Smooth muscle cell (in vitro differentiated cells): ENCODE data around the gene GPR37L1. TPM values are rescaled to one million over a fixed set of nuclear protein-coding genes. Genes with fewer than 3 reads are reported as not detected.
A peak's percentile ranks its signal among the peaks of the same experiment; 100 is the strongest.

ENCODE experiments used
- DNase-seq: peaks from one replicate; lab custom pipeline; 2025; ENCODE audit not compliant: unreplicated experiment; lab: John Stamatoyannopoulos, UW
- H2AFZ ChIP-seq: fragments of 200-600 bp; sonication (generic); 2 replicates; pipeline ENCODE4 v1.6.0; 2016; ENCODE audit warnings: antibody characterized with exemption, low read depth, mild to moderate bottlenecking
- H3F3A ChIP-seq: fragments of 200-600 bp; sonication (generic); 2 replicates; pipeline ENCODE4 v1.6.0; 2017; ENCODE audit warnings: antibody characterized with exemption, low read depth
- H3K27ac ChIP-seq: fragments of 200-600 bp; sonication (generic); 2 replicates; pipeline ENCODE4 v1.5.1; 2016; ENCODE audit warnings: low read depth, mild to moderate bottlenecking
- H3K27me3 ChIP-seq: fragments of 200-600 bp; sonication (generic); 2 replicates; pipeline ENCODE4 v1.6.1; 2016; ENCODE audit warnings: low read depth, mild to moderate bottlenecking
- H3K36me3 ChIP-seq: fragments of 200-600 bp; sonication (generic); 2 replicates; pipeline ENCODE4 v1.5.1; 2016; ENCODE audit warnings: low read depth
- H3K4me1 ChIP-seq: fragments of 200-600 bp; sonication (generic); 2 replicates; pipeline ENCODE4 v1.5.1; 2016; ENCODE audit warnings: low read depth
- H3K4me2 ChIP-seq: fragments of 200-600 bp; sonication (generic); 2 replicates; pipeline ENCODE4 v1.6.0; 2016; ENCODE audit warnings: mild to moderate bottlenecking
- H3K4me3 ChIP-seq: fragments of 200-600 bp; sonication (generic); 2 replicates; pipeline ENCODE4 v1.5.1; 2016; ENCODE audit warnings: mild to moderate bottlenecking
- H3K79me2 ChIP-seq: fragments of 200-600 bp; sonication (generic); 2 replicates; pipeline ENCODE4 v1.6.0; 2016; ENCODE audit warnings: low read depth, mild to moderate bottlenecking
- H3K9ac ChIP-seq: fragments of 200-600 bp; sonication (generic); 2 replicates; pipeline ENCODE4 v1.6.0; 2016; ENCODE audit warnings: low read depth
- H3K9me3 ChIP-seq: fragments of 200-600 bp; sonication (generic); replicated peaks from 2 replicates; pipeline ENCODE4 v1.5.1; 2016; ENCODE audit warnings: low read depth
- H4K20me1 ChIP-seq: fragments of 200-600 bp; sonication (generic); 2 replicates; pipeline ENCODE4 v1.6.0; 2016; ENCODE audit warnings: low read depth
- CTCF ChIP-seq: fragments of 200-600 bp; sonication (generic); IDR thresholded peaks from 2 replicates; pipeline ENCODE4 v1.5.1; 2017; ENCODE audit warnings: borderline replicate concordance, mild to moderate bottlenecking, antibody characterized with exemption; ENCODE audit not compliant: insufficient read depth, poor library complexity, severe bottlenecking
- WGBS: methylation state at CpG from one replicate; pipeline ENCODE4 v1.1.7; 2016; ENCODE audit warnings: low lambda C conversion rate; 5-methylcytosine and 5-hydroxymethylcytosine counted together
- polyA plus RNA-seq: library from polyadenylated mRNA; unstranded; fragments of >200 nt; fragmentation: Nextera tagmentation; extraction: Ambion mirVana; gene quantifications from 2 replicates; pipeline ENCODE4 v1.2.1, GENCODE V29; 2016
- total RNA-seq: library from RNA; depleted of rRNA; stranded (reverse); fragments of >200 nt; gene quantifications from 2 replicates; pipeline ENCODE4 v1.2.3, GENCODE V29; 2014

Gene GPR37L1
- total and polyA plus RNA-seq, 2 experiments from 2014 or later = not detected

GRCh38 chr1:202146993-202147392, 24.3 kb downstream of the GPR37L1 start:
- peaks cover 30% of the 10 kb centered on the region for H3K79me2 ChIP-seq
- H3K27me3 ChIP-seq = no peaks in the 10 kb centered on the region
- no peak overlapping the region for H3K4me3 ChIP-seq
- TF ChIP-seq CTCF = no peak
- H3F3A ChIP-seq = no peaks in the 10 kb centered on the region
- peaks cover 19% of the 10 kb centered on the region for H4K20me1 ChIP-seq
- no peak for DNase-seq
- 80% methylated on average over 3 of the region's 3 CpGs for WGBS
- H2AFZ ChIP-seq = no peak overlapping the region
- no peak overlapping the region for H3K9ac ChIP-seq
- H3K9me3 ChIP-seq = no peaks in the 10 kb centered on the region
- H3K4me1 ChIP-seq = peaks cover 9% of the 10 kb centered on the region
- H3K27ac ChIP-seq = no peak overlapping the region
- H3K36me3 ChIP-seq = no peaks in the 10 kb centered on the region
- no peak overlapping the region for H3K4me2 ChIP-seq

DNA sequence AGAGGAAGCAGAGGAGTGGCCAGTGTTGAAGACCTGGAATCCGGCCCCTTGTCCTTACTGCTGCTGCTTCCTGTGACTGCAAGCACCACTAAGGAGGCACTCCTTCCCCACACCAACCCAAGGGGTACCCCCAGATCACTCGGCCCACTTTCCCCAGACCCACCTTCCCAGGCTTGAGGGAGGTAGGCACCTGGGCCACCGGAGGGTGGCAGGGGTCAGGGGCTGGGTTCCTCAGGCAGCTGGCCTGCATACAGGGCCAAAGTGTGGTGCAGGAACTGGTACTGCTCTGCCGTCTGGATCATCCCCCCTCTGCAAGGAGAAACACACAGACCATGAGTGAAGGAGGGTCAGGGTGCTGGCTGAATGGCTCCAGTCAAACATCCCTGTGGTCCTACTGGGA, 25.7 kb downstream of the GPR37L1 start:
- DNase-seq = no peak
- WGBS = 96% methylated on average over 4 of the region's 4 CpGs
- Histone ChIP-seq H3K79me2 (peaks cover 16% of the 10 kb centered on the region), H3K4me1 (peaks cover 9% of the 10 kb centered on the region), H3K36me3 (no peaks in the 10 kb centered on the region), H2AFZ (no peak overlapping the region), H3K9ac (no peak overlapping the region), H3K4me2 (no peak overlapping the region), H3K9me3 (no peaks in the 10 kb centered on the region), H4K20me1 (peaks cover 5% of the 10 kb centered on the region), H3K27me3 (no peaks in the 10 kb centered on the region), H3F3A (no peaks in the 10 kb centered on the region), H3K27ac (no peak overlapping the region), H3K4me3 (no peak overlapping the region)
- TF ChIP-seq CTCF = no peak

GRCh38 chr1:202149566-202149965, 26.8 kb downstream of the GPR37L1 start:
- Histone ChIP-seq H3K4me2 (peak overlapping the region; percentile 36), H3K27me3 (no peaks in the 10 kb centered on the region), H3F3A (no peaks in the 10 kb centered on the region), H4K20me1 (no peaks in the 10 kb centered on the region), H3K4me3 (no peak overlapping the region), H3K9ac (no peak overlapping the region), H3K36me3 (no peaks in the 10 kb centered on the region), H3K4me1 (peaks cover 9% of the 10 kb centered on the region), H3K79me2 (peaks cover 6% of the 10 kb centered on the region), H3K9me3 (no peaks in the 10 kb centered on the region), H2AFZ (no peak overlapping the region), H3K27ac (no peak overlapping the region)
- no peak for TF ChIP-seq CTCF
- 56% methylated on average over 4 of the region's 4 CpGs for WGBS
- DNase-seq = no peak

DNA sequence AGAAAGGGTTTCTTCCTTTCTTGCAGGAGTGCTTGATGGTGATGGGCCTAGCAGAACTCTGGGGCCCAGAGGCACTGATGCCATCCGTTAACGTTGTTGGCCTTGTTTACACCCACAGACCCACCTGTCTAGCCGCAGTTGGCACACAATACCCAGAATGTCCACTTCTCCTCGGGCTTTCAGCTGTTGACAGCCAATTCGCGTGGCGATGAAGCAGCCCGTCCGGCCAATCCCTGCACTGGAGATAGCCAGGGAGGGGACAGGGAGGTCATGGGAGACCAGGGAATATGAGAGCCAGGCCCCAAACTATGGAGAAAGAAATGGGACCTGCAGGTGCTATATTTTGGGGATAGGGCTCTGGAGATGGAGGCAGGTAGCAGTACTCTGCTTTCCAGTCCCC, 27.5 kb downstream of the GPR37L1 start:
- no peaks in the 10 kb centered on the region for H3F3A ChIP-seq
- no peak overlapping the region for H3K4me2 ChIP-seq
- H3K27ac ChIP-seq = no peak overlapping the region
- H3K4me3 ChIP-seq = no peak overlapping the region
- no peak for DNase-seq
- no peaks in the 10 kb centered on the region for H3K9me3 ChIP-seq
- H3K27me3 ChIP-seq = no peaks in the 10 kb centered on the region
- no peaks in the 10 kb centered on the region for H3K36me3 ChIP-seq
- no peaks in the 10 kb centered on the region for H4K20me1 ChIP-seq
- H2AFZ ChIP-seq = no peak overlapping the region
- peaks cover 6% of the 10 kb centered on the region for H3K4me1 ChIP-seq
- WGBS = 92% methylated on average over 9 of the region's 9 CpGs
- TF ChIP-seq CTCF = no peak
- no peak overlapping the region for H3K9ac ChIP-seq
- peaks cover under 1% of the 10 kb centered on the region for H3K79me2 ChIP-seq
